ENCODE measurements around the gene CHAF1A. TPM values are rescaled to one million over a fixed set of nuclear protein-coding genes. Genes with fewer than 3 reads are reported as not detected.

The CHAF1A gene
- total RNA-seq, 1 donor from 2014 or later, result 5.1 TPM

DNA sequence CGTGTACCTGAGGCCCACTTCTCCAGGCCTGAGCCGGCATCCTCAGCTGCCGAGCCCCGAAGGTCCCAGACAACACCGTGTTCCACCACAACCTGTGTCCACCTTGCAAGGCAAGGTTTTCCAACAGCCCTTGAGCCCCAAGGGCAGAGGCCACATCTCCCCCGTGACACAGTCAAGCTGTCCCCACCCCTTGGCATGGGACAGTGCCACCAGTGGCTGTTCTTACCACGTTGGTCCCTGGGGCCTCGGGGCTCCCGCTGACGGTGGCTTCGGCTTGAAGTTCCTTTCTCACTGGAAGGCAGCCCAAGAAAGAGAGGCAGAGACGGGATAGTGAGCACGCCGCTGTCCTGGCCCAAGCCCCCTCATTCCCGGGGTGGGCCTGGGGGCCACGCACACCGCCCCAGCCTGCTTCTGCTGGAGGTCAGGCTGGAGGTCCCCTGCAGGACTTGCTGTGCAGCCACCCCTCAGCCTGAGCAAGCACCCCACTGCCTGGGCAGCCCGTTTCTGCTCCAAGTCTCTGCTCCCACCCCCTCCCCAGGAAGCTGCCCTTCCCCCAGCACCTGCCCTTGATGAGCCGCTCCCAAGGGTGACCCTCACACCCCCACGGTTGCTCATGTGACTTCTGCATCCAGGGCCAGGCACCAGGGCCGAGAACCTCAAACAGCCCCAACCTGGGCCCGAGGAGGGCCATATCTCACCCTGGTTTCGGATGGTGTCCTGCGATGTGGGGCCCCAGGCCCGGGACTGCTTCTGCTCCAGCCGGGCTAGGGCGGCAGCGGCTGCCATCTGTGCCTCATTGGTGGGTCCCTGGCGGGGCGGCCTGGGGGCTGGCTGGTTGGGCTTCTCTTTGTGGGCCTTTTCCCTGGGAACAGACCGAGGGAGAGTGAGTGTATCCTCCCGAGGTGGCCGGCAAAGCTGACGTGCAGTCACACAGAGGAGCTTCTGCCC, 51.1 kb downstream of the CHAF1A start:
- Histone ChIP-seq H3K27me3 (ENCODE audit: low read depth) (no peaks in the 10 kb centered on the region), H3K4me1 (peaks cover 54% of the 10 kb centered on the region), H3K36me3 (peaks cover 59% of the 10 kb centered on the region), H3K9me3 (replicated peaks) (no peaks in the 10 kb centered on the region), H3K27ac (replicated peaks) (peak overlapping the region; percentile 56), H3K4me3 (no peak overlapping the region)
- DNase-seq, result no peak
- TF ChIP-seq, protein P1, sequence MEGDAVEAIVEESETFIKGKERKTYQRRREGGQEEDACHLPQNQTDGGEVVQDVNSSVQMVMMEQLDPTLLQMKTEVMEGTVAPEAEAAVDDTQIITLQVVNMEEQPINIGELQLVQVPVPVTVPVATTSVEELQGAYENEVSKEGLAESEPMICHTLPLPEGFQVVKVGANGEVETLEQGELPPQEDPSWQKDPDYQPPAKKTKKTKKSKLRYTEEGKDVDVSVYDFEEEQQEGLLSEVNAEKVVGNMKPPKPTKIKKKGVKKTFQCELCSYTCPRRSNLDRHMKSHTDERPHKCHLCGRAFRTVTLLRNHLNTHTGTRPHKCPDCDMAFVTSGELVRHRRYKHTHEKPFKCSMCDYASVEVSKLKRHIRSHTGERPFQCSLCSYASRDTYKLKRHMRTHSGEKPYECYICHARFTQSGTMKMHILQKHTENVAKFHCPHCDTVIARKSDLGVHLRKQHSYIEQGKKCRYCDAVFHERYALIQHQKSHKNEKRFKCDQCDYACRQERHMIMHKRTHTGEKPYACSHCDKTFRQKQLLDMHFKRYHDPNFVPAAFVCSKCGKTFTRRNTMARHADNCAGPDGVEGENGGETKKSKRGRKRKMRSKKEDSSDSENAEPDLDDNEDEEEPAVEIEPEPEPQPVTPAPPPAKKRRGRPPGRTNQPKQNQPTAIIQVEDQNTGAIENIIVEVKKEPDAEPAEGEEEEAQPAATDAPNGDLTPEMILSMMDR (IDR thresholded peaks at IDR 0.05; ENCODE audit: borderline replicate concordance), result no peak
- intact Hi-C loops (cut with micrococcal nuclease), result no loop called here

DNA sequence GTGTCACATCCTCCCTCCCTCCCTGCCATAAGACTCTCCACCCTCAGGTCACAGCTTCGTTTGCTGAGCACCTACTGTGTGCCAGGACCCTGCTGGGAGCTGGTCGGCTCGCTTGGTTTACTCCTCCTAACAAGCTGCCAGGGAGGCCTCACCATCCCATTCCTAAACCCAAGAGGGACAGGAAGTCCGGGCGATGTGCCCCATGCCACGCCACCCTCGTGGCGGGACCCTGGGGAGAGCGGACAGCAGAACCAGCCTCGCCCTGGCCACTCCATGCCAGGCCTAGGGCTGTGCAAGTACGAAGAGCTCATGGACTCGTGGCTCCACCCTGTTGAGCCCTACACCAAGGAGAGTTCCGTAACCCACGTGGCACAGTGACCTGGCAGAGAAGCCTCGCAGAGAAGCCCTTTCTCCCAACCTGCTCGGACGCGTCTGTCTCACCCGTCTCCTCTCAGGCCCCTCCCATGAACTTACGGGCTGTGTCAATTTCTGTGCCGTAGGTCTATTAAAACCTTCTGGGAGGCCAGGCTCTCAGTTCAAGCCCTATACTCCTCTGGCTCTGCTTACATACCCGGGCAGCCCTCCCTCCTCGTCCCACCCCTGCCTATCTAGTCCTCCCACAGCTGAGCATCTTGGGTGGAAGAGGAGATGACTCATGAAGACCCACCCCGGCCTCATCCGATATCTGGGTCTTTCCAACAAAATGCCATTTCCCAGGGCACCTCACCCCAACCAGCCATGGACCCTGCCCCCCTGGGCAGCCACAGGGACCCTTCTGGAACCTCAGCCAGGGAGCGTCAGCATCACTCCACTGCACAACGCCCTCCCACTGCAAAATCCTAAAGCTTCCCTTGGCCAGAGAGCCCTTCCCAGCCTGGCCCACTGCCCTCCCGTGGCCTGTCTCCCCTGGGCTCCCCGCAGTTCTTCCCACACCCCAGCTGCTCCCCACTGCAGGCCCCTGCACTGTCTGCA, 52.6 kb downstream of the CHAF1A start:
- TF ChIP-seq, protein P1 (IDR thresholded peaks at IDR 0.05; ENCODE audit: borderline replicate concordance), result no peak
- Histone ChIP-seq H3K36me3 (peaks cover 44% of the 10 kb centered on the region), H3K27ac (replicated peaks) (peak overlapping the region; percentile 93), H3K9me3 (replicated peaks) (no peaks in the 10 kb centered on the region), H3K4me3 (peak overlapping the region; percentile 80), H3K4me1 (peaks cover 43% of the 10 kb centered on the region), H3K27me3 (ENCODE audit: low read depth) (no peaks in the 10 kb centered on the region)
- DNase-seq, result no peak
- intact Hi-C loops (cut with micrococcal nuclease), result no loop called here

DNA sequence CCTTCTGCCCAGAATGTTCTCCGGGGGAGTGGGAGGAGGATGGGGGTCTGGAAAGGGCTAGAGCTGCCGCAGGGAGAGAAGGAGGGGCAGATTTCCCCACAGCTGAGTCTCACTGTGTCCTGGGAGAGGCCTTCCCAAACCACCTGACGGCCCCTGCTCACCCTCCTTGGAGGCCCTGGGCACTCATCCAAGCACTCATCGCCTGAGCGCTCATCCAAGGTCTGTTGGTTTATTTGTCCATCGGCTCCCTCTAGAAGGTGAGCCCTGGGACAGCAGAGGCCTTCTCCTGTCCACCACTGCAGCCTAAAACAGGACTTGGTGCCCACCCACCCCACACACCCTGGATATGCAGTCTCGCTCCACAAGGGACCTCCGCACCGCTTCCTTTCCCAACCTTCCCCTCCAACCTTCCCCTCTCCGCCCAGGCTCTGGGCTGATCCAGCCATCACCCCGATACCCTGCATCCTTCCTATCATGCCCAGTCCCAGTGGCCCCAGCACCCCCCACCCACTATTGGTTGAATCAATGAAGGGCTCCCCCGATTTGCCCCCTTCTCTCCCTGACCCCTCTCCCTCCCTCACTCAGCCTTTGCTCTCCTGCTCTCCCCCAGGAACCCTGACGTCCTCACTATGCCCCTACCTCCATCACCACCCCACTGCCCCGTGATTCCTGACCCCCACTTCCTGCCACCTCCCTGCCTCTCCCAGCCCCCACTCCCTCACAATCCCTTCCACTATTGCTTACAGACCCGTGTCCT, 53.5 kb downstream of the CHAF1A start:
- no peaks in the 10 kb centered on the region for H3K9me3 ChIP-seq (replicated peaks)
- peaks cover 35% of the 10 kb centered on the region for H3K36me3 ChIP-seq
- H3K4me1 ChIP-seq, result peaks cover 43% of the 10 kb centered on the region
- peak overlapping the region; percentile 93 for H3K27ac ChIP-seq (replicated peaks)
- intact Hi-C loops (cut with micrococcal nuclease), result no loop called here
- TF ChIP-seq, protein P1 (IDR thresholded peaks at IDR 0.05; ENCODE audit: borderline replicate concordance), result no peak
- DNase-seq, result peak; percentile 78
- no peaks in the 10 kb centered on the region for H3K27me3 ChIP-seq (ENCODE audit: low read depth)
- H3K4me3 ChIP-seq, result peak overlapping the region; percentile 80

DNA sequence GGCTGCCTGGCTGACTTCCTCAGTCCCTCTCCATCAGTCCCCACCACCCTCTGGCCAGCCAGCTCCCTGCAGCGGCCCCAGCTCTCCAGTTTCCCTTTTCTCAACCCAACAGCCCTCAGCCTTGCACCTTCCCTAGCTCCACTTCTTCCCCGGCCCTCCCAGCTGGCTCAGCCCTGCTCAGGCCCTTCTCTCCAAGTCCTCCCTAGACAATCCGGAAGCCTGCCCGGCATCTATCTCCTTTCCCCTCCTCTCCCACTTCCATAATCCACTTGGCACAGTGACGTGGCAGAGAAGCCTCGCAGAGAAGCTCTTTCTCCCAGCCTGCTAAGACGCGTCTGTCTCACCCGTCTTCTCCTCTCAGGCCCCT, 54.0 kb downstream of the CHAF1A start:
- H3K27ac ChIP-seq (replicated peaks), result peak overlapping the region; percentile 93
- H3K36me3 ChIP-seq, result peaks cover 29% of the 10 kb centered on the region
- peaks cover 43% of the 10 kb centered on the region for H3K4me1 ChIP-seq
- H3K9me3 ChIP-seq (replicated peaks), result no peaks in the 10 kb centered on the region
- no peaks in the 10 kb centered on the region for H3K27me3 ChIP-seq (ENCODE audit: low read depth)
- no peak for DNase-seq
- H3K4me3 ChIP-seq, result peak overlapping the region; percentile 80
- TF ChIP-seq, protein P1 (IDR thresholded peaks at IDR 0.05; ENCODE audit: borderline replicate concordance), result no peak
- intact Hi-C loops (cut with micrococcal nuclease), result no loop called here
